ENCODE measurements around the gene MOAP1. TPM values are rescaled to one million over a fixed set of nuclear protein-coding genes. Genes with fewer than 3 reads are reported as not detected.
"Not testable (repeated sequence)": the region's sequence is repeated elsewhere in the genome, so short reads cannot be mapped to it uniquely, and the experiment has no call there.

Gene MOAP1
- total and polyA plus RNA-seq, 8 donors, result 20.3 to 37.0 (median 33.3) TPM

DNA sequence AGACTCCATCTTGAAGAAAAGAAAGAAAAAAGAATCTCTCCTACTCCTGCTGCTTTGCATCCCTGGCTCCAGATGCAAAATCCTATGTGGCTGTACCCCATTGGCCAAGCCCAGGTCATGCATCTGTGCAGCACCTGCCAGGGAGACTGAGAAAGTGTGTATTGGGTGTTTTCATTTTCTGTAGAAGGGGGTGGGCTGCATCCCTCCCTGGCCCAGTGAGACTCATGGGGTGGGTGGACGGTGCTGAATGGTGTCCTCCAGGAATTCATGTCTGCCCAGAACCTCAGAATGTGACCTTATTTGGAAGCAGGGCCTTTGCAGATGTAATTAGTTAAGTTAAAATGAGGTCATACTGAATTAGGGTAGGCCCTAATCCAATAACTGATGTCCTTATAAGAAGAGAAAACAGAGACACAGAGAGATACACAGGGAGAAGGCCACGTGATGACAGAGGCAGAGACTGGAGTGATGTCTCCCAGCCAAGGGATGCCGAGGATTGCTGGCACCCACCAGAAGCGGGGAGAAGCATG, 23.2 kb downstream of the MOAP1 start:
- DNase-seq (no peak), ATAC-seq (no peak)
- H3K27ac ChIP-seq, result no peak overlapping the region
- intact Hi-C loops (cut with DNase I), result no loop called here
- no peaks in the 10 kb centered on the region for H3K9me3 ChIP-seq
- H3K27me3 ChIP-seq, result no peaks in the 10 kb centered on the region
- TF ChIP-seq, protein P1, sequence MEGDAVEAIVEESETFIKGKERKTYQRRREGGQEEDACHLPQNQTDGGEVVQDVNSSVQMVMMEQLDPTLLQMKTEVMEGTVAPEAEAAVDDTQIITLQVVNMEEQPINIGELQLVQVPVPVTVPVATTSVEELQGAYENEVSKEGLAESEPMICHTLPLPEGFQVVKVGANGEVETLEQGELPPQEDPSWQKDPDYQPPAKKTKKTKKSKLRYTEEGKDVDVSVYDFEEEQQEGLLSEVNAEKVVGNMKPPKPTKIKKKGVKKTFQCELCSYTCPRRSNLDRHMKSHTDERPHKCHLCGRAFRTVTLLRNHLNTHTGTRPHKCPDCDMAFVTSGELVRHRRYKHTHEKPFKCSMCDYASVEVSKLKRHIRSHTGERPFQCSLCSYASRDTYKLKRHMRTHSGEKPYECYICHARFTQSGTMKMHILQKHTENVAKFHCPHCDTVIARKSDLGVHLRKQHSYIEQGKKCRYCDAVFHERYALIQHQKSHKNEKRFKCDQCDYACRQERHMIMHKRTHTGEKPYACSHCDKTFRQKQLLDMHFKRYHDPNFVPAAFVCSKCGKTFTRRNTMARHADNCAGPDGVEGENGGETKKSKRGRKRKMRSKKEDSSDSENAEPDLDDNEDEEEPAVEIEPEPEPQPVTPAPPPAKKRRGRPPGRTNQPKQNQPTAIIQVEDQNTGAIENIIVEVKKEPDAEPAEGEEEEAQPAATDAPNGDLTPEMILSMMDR (IDR thresholded peaks at IDR 0.05), result no peak
- no peaks in the 10 kb centered on the region for H3K36me3 ChIP-seq
- no peak overlapping the region for H3K4me3 ChIP-seq
- no peaks in the 10 kb centered on the region for H3K4me1 ChIP-seq

DNA sequence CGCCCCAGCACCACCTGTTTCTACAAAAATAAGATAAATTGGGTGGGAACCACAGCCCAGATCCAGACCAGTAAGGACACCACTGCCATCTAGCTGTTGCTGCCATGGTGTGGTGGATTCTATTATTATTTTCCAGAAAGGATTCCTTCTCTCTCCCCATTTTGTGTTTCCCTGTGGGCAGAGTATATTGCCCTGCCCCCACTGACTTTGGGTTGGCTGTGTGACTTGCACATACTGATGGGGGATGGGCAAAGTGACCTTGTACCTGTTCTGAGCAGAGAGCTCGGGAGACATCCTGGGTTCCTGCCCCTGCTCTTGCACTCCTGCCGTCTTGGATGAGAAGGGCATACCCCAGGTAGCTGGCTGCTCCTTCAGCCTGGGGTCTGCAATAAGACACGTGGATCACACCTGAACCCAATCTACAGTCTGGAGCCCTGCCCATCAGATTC, 24.3 kb downstream of the MOAP1 start:
- H3K27me3 ChIP-seq, result no peaks in the 10 kb centered on the region
- no peak overlapping the region for H3K4me3 ChIP-seq
- H3K9me3 ChIP-seq, result no peaks in the 10 kb centered on the region
- no peaks in the 10 kb centered on the region for H3K36me3 ChIP-seq
- intact Hi-C loops (cut with DNase I), result no loop called here
- H3K4me1 ChIP-seq, result no peaks in the 10 kb centered on the region
- ATAC-seq (peak; percentile 22), DNase-seq (peak in 1 of 4 donors; percentile 5)
- TF ChIP-seq, protein P1 (IDR thresholded peaks at IDR 0.05), result no peak
- no peak overlapping the region for H3K27ac ChIP-seq

DNA sequence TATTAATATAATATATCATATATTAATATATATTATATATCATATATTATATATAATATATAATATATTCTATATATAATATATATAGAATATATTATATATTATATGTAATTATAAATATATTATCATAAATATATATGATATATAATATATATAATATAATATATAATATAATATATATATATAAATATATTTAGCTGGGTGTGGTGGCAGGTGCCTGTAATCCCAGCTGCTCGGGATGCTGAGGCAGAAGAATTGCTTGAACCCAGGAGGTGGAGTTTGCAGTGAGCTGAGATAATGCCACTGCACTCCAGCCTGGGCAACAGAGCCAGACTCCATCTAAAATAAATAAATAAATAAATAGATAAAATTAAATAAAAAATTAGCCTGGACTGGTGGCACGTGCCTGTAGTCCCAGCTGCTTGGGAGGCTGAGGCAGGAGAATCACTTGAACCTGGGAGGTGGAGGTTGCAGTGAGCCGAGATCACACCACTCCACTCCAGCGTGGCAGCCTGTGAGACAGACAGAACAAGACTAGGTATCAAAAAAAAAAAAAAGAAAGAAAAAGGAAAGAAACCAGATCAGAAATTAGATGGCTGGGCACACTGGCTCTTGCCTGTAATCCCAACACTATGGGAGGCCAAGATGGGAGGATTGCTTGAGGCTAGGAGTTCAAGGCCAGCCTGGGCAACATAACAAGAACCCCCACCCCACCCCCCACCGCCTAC, 24.9 kb downstream of the MOAP1 start:
- peak in 1 of 4 donors; percentile 1 for DNase-seq
- H3K4me3 ChIP-seq; H3K27ac ChIP-seq; intact Hi-C loops (cut with DNase I); H3K27me3 ChIP-seq; H3K4me1 ChIP-seq; H3K36me3 ChIP-seq; ATAC-seq; H3K9me3 ChIP-seq: not testable (repeated sequence)

DNA sequence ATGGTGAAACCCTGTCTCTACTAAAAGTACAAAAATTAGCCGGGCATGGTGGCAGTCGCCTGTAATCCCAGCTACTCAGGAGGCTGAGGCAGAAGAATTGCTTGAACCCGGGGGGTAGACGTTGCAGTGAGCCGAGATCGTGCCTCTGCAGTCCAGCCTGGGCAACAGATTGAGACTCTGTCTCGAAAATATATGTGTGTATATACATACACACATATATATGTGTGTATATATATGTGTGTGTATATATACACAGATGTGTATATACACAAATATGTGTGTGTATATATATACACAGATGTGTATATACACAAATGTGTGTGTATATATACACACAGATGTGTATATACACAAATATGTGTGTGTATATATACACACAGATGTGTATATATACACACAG, 26.3 kb downstream of the MOAP1 start:
- H3K36me3 ChIP-seq; H3K27ac ChIP-seq; H3K4me3 ChIP-seq; H3K9me3 ChIP-seq; H3K27me3 ChIP-seq; ATAC-seq; intact Hi-C loops (cut with DNase I); H3K4me1 ChIP-seq: not testable (repeated sequence)
- DNase-seq, result peak in 1 of 4 donors; percentile 5

DNA sequence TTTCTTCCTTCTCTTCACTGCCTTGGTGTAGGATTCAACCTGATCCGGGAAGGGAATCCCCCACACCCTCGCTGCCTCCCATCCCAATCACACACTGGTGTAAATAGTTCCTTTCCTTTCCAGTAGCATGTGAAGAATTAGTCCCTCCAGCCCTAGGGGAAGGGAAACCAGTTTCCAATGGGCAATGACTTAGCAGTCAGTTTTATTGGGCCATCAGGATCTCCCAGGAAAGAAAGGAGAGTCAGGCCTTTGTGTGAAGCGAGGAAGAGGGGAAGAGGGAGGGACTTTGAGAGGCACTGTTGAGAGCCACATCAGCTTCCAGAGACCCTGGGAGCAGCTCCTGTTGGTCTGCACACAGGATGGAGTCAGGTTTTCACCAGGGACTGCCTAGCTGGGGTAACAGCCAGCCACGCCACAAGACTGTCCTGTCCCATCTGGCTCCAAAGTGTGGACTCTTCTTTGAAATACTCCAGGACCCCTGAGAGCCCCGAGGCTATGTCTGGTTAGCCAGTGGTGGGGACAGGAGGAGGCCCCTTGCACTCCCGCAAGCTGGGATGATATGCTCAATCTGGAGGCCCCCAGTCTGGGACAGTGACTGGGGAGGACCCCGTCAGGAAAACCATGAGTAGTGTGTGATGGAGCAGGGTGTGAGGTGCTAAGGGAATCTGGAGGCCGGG, 27.9 kb downstream of the MOAP1 start:
- H3K27ac ChIP-seq, result no peak overlapping the region
- H3K27me3 ChIP-seq, result no peaks in the 10 kb centered on the region
- H3K36me3 ChIP-seq, result no peaks in the 10 kb centered on the region
- TF ChIP-seq, protein P1 (IDR thresholded peaks at IDR 0.05), result no peak
- peak in 1 of 4 donors; percentile 25 for DNase-seq
- no peaks in the 10 kb centered on the region for H3K4me1 ChIP-seq
- no peak for ATAC-seq
- H3K9me3 ChIP-seq, result no peaks in the 10 kb centered on the region
- no peak overlapping the region for H3K4me3 ChIP-seq
- intact Hi-C loops (cut with DNase I), result no loop called here

DNA sequence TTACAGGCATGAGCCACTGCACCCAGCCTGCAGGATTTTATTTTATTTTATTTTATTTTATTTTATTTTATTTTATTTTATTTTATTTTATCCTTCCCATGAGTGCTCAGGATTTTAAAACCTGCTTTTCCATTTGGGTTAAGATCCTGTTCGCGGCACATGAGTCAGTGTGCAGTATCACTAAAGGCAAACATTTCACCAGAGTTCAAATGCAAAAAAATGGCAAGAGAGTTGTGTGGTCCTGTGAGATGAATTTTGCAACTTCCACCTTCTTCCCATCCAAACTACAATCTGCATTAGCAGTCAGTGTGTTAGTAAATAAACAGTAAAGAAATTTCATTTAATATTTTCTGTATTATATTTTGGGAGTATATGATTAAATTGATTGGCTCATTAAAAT, 29.0 kb downstream of the MOAP1 start:
- no peak overlapping the region for H3K27ac ChIP-seq
- no peaks in the 10 kb centered on the region for H3K27me3 ChIP-seq
- ATAC-seq (no peak), DNase-seq (no peak)
- H3K4me3 ChIP-seq, result no peak overlapping the region
- TF ChIP-seq, protein P1 (IDR thresholded peaks at IDR 0.05), result no peak
- no peaks in the 10 kb centered on the region for H3K9me3 ChIP-seq
- H3K4me1 ChIP-seq, result peaks cover 0 to 9% of the 10 kb centered on the region in 2 donors
- no peaks in the 10 kb centered on the region for H3K36me3 ChIP-seq
- intact Hi-C loops (cut with DNase I), result no loop called here

Measured in left lung (tissue), 10 donors.